ENCODE data around the gene ZDHHC14.

GRCh38 chr6:157587127-157587926 is 206.3 kb downstream of the ZDHHC14 start:
- TF ChIP-seq CTCF (IDR thresholded peaks at IDR 0.05), result no peak
- TF ChIP-seq POLR2A (IDR thresholded peaks at IDR 0.05), result no peak
- no peak for TF ChIP-seq POLR2AphosphoS5 (IDR thresholded peaks at IDR 0.05)
- TF ChIP-seq EP300 (IDR thresholded peaks at IDR 0.05), result no peak
